ENCODE data around the gene CAMK4. TPM values are rescaled to one million over a fixed set of nuclear protein-coding genes. Genes with fewer than 3 reads are reported as not detected.

The CAMK4 gene
- polyA plus RNA-seq, 4 donors: 3.9 to 6.8 (median 6.0) TPM

DNA sequence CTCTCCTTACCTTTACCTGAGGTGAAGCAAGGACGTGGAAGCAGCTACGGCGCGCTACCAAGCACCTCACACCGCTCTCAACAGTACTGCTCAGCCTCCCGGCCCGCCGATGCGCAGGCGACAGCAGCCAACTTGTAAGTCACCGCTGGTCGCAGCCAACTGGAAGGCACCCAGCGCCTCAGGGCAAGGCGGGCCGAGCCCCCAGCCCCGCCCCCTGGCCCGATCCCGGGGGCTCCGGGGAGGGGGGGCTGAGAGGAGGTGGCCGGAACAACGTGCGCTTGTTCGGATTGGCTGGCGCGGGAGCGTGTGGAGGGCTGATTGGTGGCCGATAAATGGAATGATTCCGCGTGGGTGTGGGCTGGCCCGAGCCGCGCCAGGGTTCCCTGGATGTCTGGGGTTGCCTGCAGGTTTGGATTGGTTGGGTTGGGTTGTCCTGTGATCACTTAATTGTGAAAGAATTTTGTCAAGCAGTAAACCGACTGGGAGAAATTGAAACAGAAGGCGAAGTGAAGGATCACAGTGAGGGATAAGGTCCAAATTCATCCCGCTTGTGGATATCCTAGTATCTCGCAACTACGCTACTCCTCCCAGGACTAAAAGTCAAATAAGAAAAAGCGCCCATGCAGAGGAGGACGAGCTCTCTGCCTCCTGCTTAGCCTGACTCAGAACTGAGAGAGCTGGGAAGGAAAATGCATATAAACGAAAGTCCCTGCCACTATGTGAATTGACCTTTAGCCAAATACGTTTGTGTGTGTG lies 288.4 kb downstream of the CAMK4 start, which contains the start of gene STARD4:
Gene STARD4, minus strand, starts transcription at position 161 of the 756 bp plus-strand sequence. CDS start 5,102 bp downstream, outside the sequence.
- DNase-seq (ENCODE audit: low read depth in 4 of 4, low spot score in 3 of 4): peak; percentile 83 to 87 (median 85)

DNA sequence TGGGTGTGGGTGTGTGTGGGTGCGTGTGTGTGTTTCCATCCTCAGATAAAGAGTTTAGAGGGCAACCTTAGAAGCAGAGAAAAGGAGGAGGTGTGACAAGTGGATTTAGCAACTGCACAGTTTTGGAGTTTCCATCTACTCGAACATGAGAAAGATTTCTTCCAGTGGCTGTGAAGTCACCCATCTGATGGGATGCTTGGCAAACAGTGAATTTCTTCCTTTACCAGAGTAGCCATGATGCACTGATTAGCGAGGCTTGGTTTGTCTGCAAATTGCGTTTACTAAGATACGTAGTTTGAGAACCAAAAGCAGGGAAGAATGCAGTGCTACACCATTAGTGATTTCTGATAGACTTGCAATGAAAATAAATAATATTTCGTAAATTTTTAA lies 288.9 kb downstream of the CAMK4 start:
- DNase-seq (ENCODE audit: low read depth in 4 of 4, low spot score in 3 of 4): peak in 1 of 4 donors; percentile 43

DNA sequence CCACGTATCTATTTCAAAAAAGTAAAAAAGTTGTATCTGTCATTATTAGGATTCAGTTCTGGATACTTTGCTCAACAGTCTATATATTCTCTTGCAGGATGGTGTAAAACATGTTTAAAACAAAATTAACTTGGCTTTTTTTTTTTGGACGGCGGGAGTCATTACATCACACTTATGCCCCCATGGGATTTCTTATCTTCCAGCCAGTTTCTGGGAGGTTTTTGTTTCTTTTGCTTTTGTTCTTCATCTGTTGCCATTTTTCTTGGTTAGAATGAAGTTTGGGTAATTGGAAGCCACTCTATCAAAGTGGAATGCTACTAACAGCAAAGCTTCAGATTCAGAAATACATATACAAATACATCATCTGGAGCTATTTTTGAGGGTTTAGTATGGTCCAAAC lies 289.9 kb downstream of the CAMK4 start:
- DNase-seq (ENCODE audit: low read depth in 4 of 4, low spot score in 3 of 4): no peak

DNA sequence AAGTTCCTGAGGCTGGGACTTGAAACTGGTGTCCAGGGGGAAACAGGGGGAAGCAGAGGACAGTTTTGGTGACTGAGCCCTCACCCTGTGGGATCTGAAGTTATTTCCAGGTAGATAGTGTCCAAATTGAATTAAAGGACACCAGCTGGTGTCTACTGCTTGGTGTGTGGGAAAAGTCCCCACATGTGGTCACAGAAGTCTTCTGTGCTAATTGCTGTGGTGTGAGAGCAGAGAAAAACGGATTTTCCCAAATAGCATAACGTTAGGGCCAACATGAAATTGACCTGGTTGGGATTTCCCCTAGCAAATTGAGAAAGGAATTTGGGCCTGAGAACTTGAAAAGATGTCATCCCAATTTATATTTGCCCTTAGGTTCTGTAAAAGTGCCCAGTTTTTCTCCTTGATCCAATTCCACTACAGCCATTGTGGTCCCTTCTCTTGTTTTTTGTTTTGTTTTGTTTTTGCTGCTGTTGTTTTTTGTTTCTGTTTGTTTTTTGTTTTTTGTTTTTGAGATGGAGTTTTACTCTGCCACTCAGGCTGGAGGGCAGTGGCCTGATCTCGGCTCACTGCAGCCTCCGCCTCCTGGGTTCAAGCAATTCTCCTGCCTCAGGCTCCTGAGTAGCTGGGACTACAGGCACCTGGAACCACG lies 293.8 kb downstream of the CAMK4 start:
- DNase-seq (ENCODE audit: low read depth in 4 of 4, low spot score in 3 of 4): no peak

DNA sequence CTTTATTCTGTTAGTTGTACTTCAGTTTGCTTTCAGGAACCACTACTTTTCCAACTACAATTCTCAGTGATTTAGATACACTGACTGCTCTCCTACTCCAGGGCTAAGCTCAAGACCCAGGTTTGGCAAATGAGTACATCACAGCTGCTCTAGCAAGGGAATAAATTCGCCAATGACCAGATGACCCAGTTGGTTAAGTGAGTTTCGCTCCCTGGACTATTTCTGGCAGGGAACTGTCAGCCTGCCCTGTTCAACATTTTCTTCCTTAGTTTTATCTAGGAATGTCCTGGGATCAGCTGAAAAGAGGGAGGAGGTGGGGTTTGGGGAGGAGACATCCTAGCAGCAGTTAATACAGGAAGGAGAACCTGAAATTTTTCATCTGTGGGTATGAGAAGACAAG lies 294.6 kb downstream of the CAMK4 start:
- DNase-seq (ENCODE audit: low read depth in 4 of 4, low spot score in 3 of 4): no peak

DNA sequence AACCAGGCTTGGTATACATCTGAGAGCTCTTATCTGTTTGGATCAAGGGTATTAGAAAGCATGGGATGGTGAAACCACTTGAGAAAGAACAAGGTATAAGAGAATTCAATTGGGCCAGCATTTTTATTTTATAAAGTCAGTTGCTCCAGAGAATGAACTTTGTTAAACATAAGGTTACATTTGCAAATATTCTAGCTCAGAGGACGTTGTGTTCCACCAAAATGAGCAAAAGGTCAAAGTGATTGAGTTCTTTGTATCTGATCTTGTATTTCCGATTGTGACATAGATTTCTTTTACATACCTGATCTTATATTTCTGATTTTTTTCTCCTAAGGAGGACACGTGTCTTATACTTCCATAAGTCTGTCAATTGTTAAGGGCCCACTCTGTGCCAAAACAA lies 296.7 kb downstream of the CAMK4 start:
- no peak for DNase-seq (ENCODE audit: low read depth in 4 of 4, low spot score in 3 of 4)

DNA sequence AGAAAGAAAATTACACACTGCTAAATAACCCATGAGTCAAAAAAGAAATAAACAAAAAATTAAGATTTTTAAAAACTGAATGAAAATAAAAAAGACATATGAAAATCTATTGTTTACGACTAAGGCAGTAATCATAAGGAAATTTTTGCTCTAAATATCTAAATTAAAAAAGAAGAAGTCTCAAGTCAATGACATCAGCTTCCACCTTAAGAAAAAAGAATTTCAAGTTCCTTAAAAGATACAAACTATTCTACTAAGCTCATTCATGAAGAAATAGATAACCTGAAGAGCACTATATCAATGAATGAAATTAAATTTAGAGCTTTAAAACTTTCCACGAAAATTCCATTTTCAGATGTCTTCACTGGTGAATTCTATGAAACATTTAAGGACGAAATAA lies 303.9 kb downstream of the CAMK4 start:
- DNase-seq (ENCODE audit: low read depth in 4 of 4, low spot score in 3 of 4): no peak

DNA sequence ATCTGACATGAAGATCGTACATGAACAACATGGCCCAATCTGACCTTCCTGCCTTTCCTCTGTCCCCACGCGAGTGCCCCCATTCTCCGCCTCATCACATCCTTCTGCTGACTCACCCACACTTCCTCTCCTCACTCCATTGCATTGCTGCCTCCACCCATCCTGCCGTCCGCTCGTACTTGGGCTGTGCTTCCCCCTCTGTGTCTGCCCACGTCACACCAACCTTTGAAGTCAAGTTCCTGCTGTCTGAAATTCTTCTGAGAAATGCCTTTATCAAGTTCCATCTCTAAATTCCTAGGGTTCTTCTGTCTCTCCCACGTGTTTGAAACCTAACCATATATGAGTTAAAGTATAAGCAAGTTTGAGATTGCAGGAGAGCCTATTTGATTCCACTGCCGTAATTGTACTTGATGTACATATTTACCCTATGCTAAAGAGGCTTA lies 306.1 kb downstream of the CAMK4 start:
- no peak for DNase-seq (ENCODE audit: low read depth in 4 of 4, low spot score in 3 of 4)

DNA sequence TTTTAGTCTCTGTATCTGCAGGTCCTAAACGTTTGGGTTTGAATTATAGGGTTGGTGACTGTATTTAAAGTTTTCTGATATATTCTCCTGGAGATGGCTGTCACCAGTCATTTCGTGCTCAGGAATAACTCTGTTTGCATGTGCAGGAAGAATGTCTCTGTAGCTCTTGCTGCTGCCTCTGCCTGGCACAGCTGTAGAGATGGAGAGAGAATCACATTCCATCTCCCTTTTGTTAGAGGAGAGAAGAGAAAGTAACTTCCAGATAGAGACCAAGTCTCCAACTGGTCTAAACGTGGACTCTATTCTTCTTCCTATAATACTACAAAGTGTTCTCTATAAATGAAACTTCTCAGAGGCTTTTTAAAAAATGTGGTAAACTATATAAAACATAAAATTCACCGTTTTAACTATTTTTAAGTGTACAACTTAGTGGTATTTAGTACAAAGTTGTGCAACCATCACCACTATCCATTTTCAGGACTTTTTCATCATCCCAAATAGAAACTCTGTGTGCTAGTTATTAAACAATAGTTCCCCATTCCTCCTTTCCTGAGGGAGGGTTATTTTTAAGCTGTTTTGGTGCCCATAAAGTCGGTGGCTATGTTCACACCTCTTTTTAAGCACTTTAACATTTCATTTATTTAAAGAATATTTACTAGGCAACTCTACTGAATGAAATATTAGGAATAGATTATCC lies 308.9 kb downstream of the CAMK4 start:
- DNase-seq (ENCODE audit: low read depth in 4 of 4, low spot score in 3 of 4): no peak

DNA sequence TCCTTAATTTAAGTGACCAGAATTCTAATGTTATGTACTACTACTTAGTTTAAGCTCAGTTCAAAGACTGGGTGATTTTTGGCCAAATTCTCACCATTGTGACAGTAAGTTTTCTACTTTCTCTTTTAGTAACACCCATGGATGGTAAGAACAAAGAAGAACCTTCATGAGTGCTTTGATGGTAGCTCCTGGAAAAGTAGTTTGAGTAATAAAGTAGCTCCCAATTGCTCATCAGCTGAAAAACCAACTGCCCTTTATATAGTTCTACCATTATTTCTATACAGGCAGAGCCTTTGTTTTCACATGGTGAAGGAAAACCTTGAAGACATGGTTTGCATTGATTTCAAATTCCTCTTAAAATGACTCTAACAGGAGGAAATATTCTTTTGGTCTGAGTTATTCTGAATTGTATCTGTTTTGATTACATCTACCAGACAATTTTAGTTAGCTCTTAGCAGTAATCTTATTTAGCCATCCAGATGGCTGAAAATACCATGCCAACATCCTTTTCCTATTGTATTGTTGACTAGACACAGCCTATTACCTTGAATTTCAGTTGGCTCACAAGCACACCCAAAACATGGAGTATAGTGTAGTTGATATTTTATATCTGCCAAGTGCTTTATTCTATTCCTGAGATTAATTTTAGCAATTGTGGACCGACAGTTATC lies 311.8 kb downstream of the CAMK4 start:
- DNase-seq (ENCODE audit: low read depth in 4 of 4, low spot score in 3 of 4): no peak

DNA sequence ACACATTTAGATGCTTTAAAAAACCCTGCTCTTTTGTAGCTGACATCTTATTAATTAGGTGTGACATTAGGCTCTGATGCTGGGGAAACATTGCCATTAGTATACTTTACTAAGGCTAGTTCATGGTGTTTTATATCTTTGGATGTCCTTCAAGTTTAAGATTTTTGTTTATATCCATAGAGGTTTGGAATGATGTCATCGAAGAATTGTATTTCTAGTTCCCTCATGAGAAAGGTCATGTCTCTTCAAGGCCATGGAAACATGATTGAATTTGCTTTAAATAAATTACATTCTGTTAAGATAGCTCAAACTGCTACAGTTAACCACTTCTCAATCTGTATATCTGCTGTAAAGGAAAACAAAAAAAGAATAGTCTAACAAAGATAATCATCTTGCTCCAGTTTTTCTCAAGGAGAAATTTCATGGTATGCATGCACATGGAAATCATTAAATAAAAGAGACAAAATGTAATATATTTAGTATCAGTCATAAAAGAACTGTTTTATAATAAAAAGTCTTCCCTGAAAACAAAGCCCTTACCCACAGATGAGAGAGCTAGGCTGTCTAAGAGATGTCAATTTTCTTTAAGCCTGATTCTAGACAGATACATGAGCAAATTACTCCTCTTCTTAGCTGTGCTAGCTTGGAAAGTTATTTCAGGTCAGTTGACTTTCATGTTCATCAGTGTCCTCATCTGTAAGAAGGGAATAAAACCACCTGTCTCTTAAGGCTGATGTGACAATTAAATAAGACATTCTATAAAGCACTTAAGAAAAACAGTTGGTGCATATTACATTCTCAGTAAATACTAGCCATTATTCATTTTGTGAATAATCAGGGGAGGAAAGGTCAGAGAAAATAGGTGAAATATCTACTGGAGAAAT lies 313.2 kb downstream of the CAMK4 start:
- no peak for DNase-seq (ENCODE audit: low read depth in 4 of 4, low spot score in 3 of 4)

Other genes starting within 250 kb of the CAMK4 start
- under 1 TPM; 0.11 to 0.47 (median 0.20) TPM for gene TSLP, start 152.7 kb upstream of the CAMK4 start, polyA plus RNA-seq (ENCODE audit: insufficient read length in 4 of 4)
- gene WDR36, start 132.0 kb upstream of the CAMK4 start, polyA plus RNA-seq (ENCODE audit: insufficient read length in 4 of 4): 10 to 100 TPM; 24.1 to 36.4 (median 30.8) TPM